Mesothelial cell of epicardium (in vitro differentiated cells): Measurements from ENCODE around the gene ABCC8. TPM values are rescaled to one million over a fixed set of nuclear protein-coding genes. Genes with fewer than 3 reads are reported as not detected.

Source experiments
- DNase-seq, 2 experiments: peaks; one replicate each; pipeline ENCODE4 v3.0.0; 2021; ENCODE audit warnings: low spot score in 2 of 2; ENCODE audit not compliant: unreplicated experiment in 2 of 2
- H3K27ac Mint-ChIP-seq: 2 replicates; pipeline ENCODE4 v1.8.0; 2021; ENCODE audit warnings: mixed read lengths
- H3K27me3 Mint-ChIP-seq: 2 replicates; pipeline ENCODE4 v1.8.0; 2021; ENCODE audit warnings: low read depth, mixed read lengths
- H3K36me3 Mint-ChIP-seq: 2 replicates; pipeline ENCODE4 v1.8.0; 2021; ENCODE audit warnings: mixed read lengths
- H3K4me1 Mint-ChIP-seq: 2 replicates; pipeline ENCODE4 v1.8.0; 2021; ENCODE audit warnings: mixed read lengths
- H3K4me3 Mint-ChIP-seq: 2 replicates; pipeline ENCODE4 v1.8.0; 2021; ENCODE audit warnings: mild to moderate bottlenecking, moderate library complexity, mixed read lengths
- H3K9me3 Mint-ChIP-seq: 2 replicates; pipeline ENCODE4 v1.8.0; 2021; ENCODE audit warnings: mixed read lengths
- CTCF ChIP-seq: fragments of 200-600 bp; sonication (generic); IDR thresholded peaks from one replicate; pipeline ENCODE4 v1.5.0; 2021; ENCODE audit warnings: antibody characterized with exemption; ENCODE audit not compliant: unreplicated experiment
- total RNA-seq: library from RNA; stranded (reverse); gene quantifications from 3 replicates; pipeline ENCODE4 v1.2.1, GENCODE V29; 2021

Gene ABCC8
- total RNA-seq, 1 donor from 2014 or later, result not detected

- no peak for TF ChIP-seq CTCF
- no peaks in the 10 kb centered on the region for H3K36me3 Mint-ChIP-seq
- peaks cover 9% of the 10 kb centered on the region for H3K4me1 Mint-ChIP-seq
- H3K27ac Mint-ChIP-seq, result no peak overlapping the region
- DNase-seq, result no peak
- peaks cover 82% of the 10 kb centered on the region for H3K27me3 Mint-ChIP-seq
- H3K9me3 Mint-ChIP-seq, result no peaks in the 10 kb centered on the region
- no peak overlapping the region for H3K4me3 Mint-ChIP-seq
These were observed 62.3 kb downstream of the ABCC8 start for GRCh38 chr11:17414317-17414737.

- no peak for TF ChIP-seq CTCF
- DNase-seq, result no peak
- peaks cover 8% of the 10 kb centered on the region for H3K4me1 Mint-ChIP-seq
- no peak overlapping the region for H3K4me3 Mint-ChIP-seq
- H3K27me3 Mint-ChIP-seq, result peaks cover 76% of the 10 kb centered on the region
- no peaks in the 10 kb centered on the region for H3K36me3 Mint-ChIP-seq
- no peak overlapping the region for H3K27ac Mint-ChIP-seq
- H3K9me3 Mint-ChIP-seq, result no peaks in the 10 kb centered on the region
These were observed 63.0 kb downstream of the ABCC8 start for GRCh38 chr11:17413414-17414316.

GRCh38 chr11:17412488-17413180 lies 64.0 kb downstream of the ABCC8 start:
- peaks cover 2% of the 10 kb centered on the region for H3K4me1 Mint-ChIP-seq
- H3K9me3 Mint-ChIP-seq, result no peaks in the 10 kb centered on the region
- TF ChIP-seq CTCF, result no peak
- no peak overlapping the region for H3K27ac Mint-ChIP-seq
- H3K36me3 Mint-ChIP-seq, result no peaks in the 10 kb centered on the region
- no peak for DNase-seq
- no peak overlapping the region for H3K4me3 Mint-ChIP-seq
- H3K27me3 Mint-ChIP-seq, result peaks cover 70% of the 10 kb centered on the region

- H3K4me3 Mint-ChIP-seq, result no peak overlapping the region
- H3K36me3 Mint-ChIP-seq, result no peaks in the 10 kb centered on the region
- DNase-seq, result no peak
- no peak overlapping the region for H3K27ac Mint-ChIP-seq
- no peak for TF ChIP-seq CTCF
- H3K27me3 Mint-ChIP-seq, result peaks cover 64% of the 10 kb centered on the region
- H3K4me1 Mint-ChIP-seq, result peaks cover 2% of the 10 kb centered on the region
- H3K9me3 Mint-ChIP-seq, result no peaks in the 10 kb centered on the region
These were observed 65.2 kb downstream of the ABCC8 start for GRCh38 chr11:17411418-17411817.

- no peaks in the 10 kb centered on the region for H3K9me3 Mint-ChIP-seq
- no peaks in the 10 kb centered on the region for H3K36me3 Mint-ChIP-seq
- H3K27me3 Mint-ChIP-seq, result peaks cover 59% of the 10 kb centered on the region
- no peak for TF ChIP-seq CTCF
- H3K4me1 Mint-ChIP-seq, result peaks cover 2% of the 10 kb centered on the region
- DNase-seq, result no peak
- no peak overlapping the region for H3K27ac Mint-ChIP-seq
- H3K4me3 Mint-ChIP-seq, result no peak overlapping the region
These were observed 65.9 kb downstream of the ABCC8 start for GRCh38 chr11:17410606-17411379.
